Astrocyte (in vitro differentiated cells and primary cell): ENCODE results near the gene ARMH1. TPM values are rescaled to one million over a fixed set of nuclear protein-coding genes. Genes with fewer than 3 reads are reported as not detected.

Source experiments
- DNase-seq: peaks from one replicate; pipeline ENCODE4 v3.0.0-alpha.2; 2010; ENCODE audit warnings: low read depth
- FAIRE-seq: peaks from 2 replicates; lab custom pipeline; 2011; peaks lifted over from hg19 to GRCh38; lab: Jason Lieb, UNC
- H2AFZ ChIP-seq: 2 replicates; pipeline ENCODE4 v1.6.0; 2012; ENCODE audit warnings: low read depth, low read length, inconsistent platforms
- H3K27ac ChIP-seq: 2 replicates; pipeline ENCODE4 v1.5.1; 2011; ENCODE audit warnings: low read depth, low read length, inconsistent platforms
- H3K27me3 ChIP-seq: 2 replicates; pipeline ENCODE4 v1.6.0; 2011; ENCODE audit warnings: low read length, inconsistent platforms; ENCODE audit not compliant: insufficient read depth
- H3K36me3 ChIP-seq: 2 replicates; pipeline ENCODE4 v1.5.1; 2011; ENCODE audit warnings: low read length, inconsistent platforms; ENCODE audit not compliant: insufficient read depth
- H3K4me1 ChIP-seq: 2 replicates; pipeline ENCODE4 v1.5.1; 2011; ENCODE audit warnings: low read length, inconsistent platforms; ENCODE audit not compliant: insufficient read depth
- H3K4me2 ChIP-seq: 2 replicates; pipeline ENCODE4 v1.6.0; 2012; ENCODE audit warnings: low read length, inconsistent platforms
- H3K4me3 ChIP-seq: 2 replicates; pipeline ENCODE4 v1.5.1; 2011; ENCODE audit warnings: low read depth, mild to moderate bottlenecking, low read length, inconsistent platforms; ENCODE audit not compliant: insufficient read depth
- H3K79me2 ChIP-seq: 2 replicates; pipeline ENCODE4 v1.6.0; 2012; ENCODE audit warnings: mild to moderate bottlenecking, low read length, inconsistent platforms; ENCODE audit not compliant: insufficient read depth
- H3K9ac ChIP-seq: 2 replicates; pipeline ENCODE4 v1.6.0; 2012; ENCODE audit warnings: mild to moderate bottlenecking, low read length, inconsistent platforms
- H3K9me3 ChIP-seq: 2 replicates; pipeline ENCODE4 v1.5.1; 2012; ENCODE audit warnings: low read depth, mild to moderate bottlenecking, low read length, inconsistent platforms; ENCODE audit not compliant: insufficient read depth
- H4K20me1 ChIP-seq: 2 replicates; pipeline ENCODE4 v1.6.0; 2012; ENCODE audit warnings: low read length, inconsistent platforms; ENCODE audit not compliant: insufficient read depth
- H3K27ac Mint-ChIP-seq: one replicate; pipeline ENCODE4 v1.8.0; 2021; ENCODE audit warnings: mild to moderate bottlenecking, mixed read lengths; ENCODE audit not compliant: unreplicated experiment
- H3K27me3 Mint-ChIP-seq: one replicate; pipeline ENCODE4 v1.8.0; 2021; ENCODE audit warnings: low read depth, mixed read lengths; ENCODE audit not compliant: unreplicated experiment
- H3K36me3 Mint-ChIP-seq: one replicate; pipeline ENCODE4 v1.8.0; 2021; ENCODE audit warnings: low read depth, mixed read lengths; ENCODE audit not compliant: unreplicated experiment
- H3K4me1 Mint-ChIP-seq: one replicate; pipeline ENCODE4 v1.8.0; 2021; ENCODE audit warnings: low read depth, mixed read lengths; ENCODE audit not compliant: unreplicated experiment
- H3K4me3 Mint-ChIP-seq: one replicate; pipeline ENCODE4 v1.8.0; 2021; ENCODE audit warnings: mild to moderate bottlenecking, moderate library complexity, mixed read lengths; ENCODE audit not compliant: unreplicated experiment
- H3K9me3 Mint-ChIP-seq: one replicate; pipeline ENCODE4 v1.8.0; 2021; ENCODE audit warnings: mild to moderate bottlenecking, mixed read lengths; ENCODE audit not compliant: unreplicated experiment
- EZH2 ChIP-seq: IDR thresholded peaks from 2 replicates; pipeline ENCODE4 v1.6.1; 2012; ENCODE audit warnings: mild to moderate bottlenecking, low read length, inconsistent platforms; ENCODE audit not compliant: insufficient read depth
- total RNA-seq: library from RNA; stranded (reverse); gene quantifications from 2 replicates; pipeline ENCODE4 v1.2.1, GENCODE V29; 2021
- TF ChIP-seq, protein P1 (sequence below): IDR thresholded peaks from 2 replicates; pipeline ENCODE4 v1.5.1; 2011; ENCODE audit warnings: low read depth, mild to moderate bottlenecking, inconsistent platforms, low read length, moderate library complexity; ENCODE audit not compliant: insufficient read depth

The ARMH1 gene
- total RNA-seq, 1 donor from 2014 or later: 2.5 TPM

DNA sequence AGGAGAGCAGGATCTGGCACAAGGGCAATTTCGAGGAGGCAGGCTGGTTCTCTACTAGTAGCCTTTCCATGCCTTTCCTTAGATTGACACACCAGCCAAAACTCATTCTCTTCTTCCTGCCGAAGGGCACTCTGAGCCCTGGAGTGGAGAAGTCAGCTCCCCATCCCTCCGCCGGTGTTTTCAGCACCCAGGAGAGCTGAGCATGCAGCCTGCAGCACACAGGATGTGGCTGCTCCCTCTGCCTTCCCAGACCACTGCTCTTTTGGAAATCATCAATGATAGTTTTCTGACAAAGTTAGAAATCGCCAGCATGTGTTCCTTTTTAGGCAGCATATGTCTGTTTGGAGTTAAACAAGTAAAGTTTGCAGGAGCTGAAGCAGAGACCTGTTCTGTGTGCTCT is 44.8 kb downstream of the ARMH1 start:
- H3K27me3 Mint-ChIP-seq: no peaks in the 10 kb centered on the region
- H3K4me2 ChIP-seq: no peak overlapping the region
- FAIRE-seq (no peak), DNase-seq (no peak)
- H2AFZ ChIP-seq: no peak overlapping the region
- TF ChIP-seq EZH2: no peak
- TF ChIP-seq, protein P1, sequence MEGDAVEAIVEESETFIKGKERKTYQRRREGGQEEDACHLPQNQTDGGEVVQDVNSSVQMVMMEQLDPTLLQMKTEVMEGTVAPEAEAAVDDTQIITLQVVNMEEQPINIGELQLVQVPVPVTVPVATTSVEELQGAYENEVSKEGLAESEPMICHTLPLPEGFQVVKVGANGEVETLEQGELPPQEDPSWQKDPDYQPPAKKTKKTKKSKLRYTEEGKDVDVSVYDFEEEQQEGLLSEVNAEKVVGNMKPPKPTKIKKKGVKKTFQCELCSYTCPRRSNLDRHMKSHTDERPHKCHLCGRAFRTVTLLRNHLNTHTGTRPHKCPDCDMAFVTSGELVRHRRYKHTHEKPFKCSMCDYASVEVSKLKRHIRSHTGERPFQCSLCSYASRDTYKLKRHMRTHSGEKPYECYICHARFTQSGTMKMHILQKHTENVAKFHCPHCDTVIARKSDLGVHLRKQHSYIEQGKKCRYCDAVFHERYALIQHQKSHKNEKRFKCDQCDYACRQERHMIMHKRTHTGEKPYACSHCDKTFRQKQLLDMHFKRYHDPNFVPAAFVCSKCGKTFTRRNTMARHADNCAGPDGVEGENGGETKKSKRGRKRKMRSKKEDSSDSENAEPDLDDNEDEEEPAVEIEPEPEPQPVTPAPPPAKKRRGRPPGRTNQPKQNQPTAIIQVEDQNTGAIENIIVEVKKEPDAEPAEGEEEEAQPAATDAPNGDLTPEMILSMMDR: no peak
- no peaks in the 10 kb centered on the region for H3K36me3 Mint-ChIP-seq
- no peak overlapping the region for H3K27ac ChIP-seq
- H3K4me1 ChIP-seq: peaks cover 3% of the 10 kb centered on the region
- H3K27me3 ChIP-seq: peaks cover 4% of the 10 kb centered on the region
- no peaks in the 10 kb centered on the region for H3K79me2 ChIP-seq
- no peaks in the 10 kb centered on the region for H3K9me3 Mint-ChIP-seq
- H3K27ac Mint-ChIP-seq: no peak overlapping the region
- no peak overlapping the region for H3K4me3 ChIP-seq
- no peaks in the 10 kb centered on the region for H3K9me3 ChIP-seq
- H4K20me1 ChIP-seq: no peaks in the 10 kb centered on the region
- H3K4me1 Mint-ChIP-seq: peaks cover 2% of the 10 kb centered on the region
- H3K9ac ChIP-seq: no peak overlapping the region
- no peaks in the 10 kb centered on the region for H3K36me3 ChIP-seq
- H3K4me3 Mint-ChIP-seq: no peak overlapping the region

DNA sequence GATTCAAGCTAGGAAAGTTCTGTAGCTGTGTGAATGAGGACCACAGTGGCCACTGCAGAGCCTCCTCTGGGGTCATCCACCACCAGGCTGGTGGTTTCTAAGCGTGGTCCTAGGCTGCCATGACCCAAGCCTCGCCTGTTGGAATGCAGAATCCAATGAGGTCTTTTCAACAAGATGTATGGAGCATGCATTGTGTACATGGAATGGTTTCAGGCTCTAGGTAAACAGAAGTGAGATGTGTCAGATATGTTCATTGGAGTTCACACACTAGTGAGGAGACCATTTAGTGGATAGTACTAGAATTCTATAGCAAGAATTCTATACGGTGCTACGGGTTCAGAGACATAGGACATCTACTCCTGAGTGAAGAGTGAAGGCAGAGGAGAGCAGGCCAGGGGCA is 45.8 kb downstream of the ARMH1 start:
- no peaks in the 10 kb centered on the region for H3K4me1 Mint-ChIP-seq
- no peak for TF ChIP-seq EZH2
- TF ChIP-seq, protein P1: no peak
- no peak overlapping the region for H3K9ac ChIP-seq
- DNase-seq (no peak), FAIRE-seq (no peak)
- no peak overlapping the region for H3K4me3 ChIP-seq
- no peaks in the 10 kb centered on the region for H3K79me2 ChIP-seq
- H3K36me3 Mint-ChIP-seq: no peaks in the 10 kb centered on the region
- peaks cover 3% of the 10 kb centered on the region for H3K4me1 ChIP-seq
- H3K27ac Mint-ChIP-seq: no peak overlapping the region
- H2AFZ ChIP-seq: no peak overlapping the region
- no peaks in the 10 kb centered on the region for H3K27me3 Mint-ChIP-seq
- H3K4me3 Mint-ChIP-seq: no peak overlapping the region
- no peak overlapping the region for H3K4me2 ChIP-seq
- no peaks in the 10 kb centered on the region for H3K9me3 Mint-ChIP-seq
- H4K20me1 ChIP-seq: no peaks in the 10 kb centered on the region
- no peaks in the 10 kb centered on the region for H3K36me3 ChIP-seq
- no peak overlapping the region for H3K27ac ChIP-seq
- H3K27me3 ChIP-seq: peaks cover 4% of the 10 kb centered on the region
- H3K9me3 ChIP-seq: no peaks in the 10 kb centered on the region

DNA sequence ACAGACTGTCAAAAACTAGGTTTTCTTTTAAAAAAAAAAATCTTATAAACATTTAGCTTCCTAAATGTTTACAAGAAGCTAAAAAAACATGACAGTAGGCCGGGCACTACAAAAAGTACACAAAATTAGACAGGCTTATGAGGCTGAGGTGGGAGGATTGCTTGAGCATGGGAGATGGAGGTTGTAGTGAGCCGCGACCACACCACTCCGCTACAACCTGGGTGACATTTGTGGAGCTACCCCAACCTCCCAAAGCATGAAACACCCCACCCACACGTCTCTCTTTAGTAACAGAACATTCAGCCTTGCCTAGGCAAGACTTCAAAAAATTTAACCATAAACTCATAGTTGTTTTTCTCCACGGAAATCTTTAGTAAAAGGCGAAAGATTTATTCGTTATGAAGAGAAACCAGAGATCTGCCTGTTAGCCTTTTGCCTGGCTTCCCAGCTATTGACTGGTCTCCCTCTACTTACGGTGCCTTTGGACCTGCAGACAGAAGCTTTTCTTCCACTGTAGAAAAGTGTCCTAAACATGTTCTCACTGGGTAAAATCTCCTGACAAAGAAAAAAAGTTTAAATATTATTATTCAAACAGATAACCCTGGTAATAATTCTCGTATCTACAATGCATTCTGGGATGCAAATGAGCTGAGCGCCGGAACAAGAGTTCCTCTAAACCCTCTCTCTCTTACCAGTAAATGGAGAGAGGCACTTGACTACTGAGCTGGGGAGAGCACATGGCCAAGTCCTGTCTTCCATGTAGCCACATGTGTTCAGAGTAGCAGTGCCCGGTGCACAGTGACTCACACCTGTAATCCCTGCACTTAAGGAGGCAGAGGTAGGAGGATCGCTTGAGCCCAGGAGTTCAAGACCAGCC is 47.2 kb downstream of the ARMH1 start:
- H3K79me2 ChIP-seq: no peaks in the 10 kb centered on the region
- peak overlapping the region; percentile 86 for H3K27ac Mint-ChIP-seq
- peak overlapping the region; percentile 19 for H3K4me2 ChIP-seq
- H3K4me3 Mint-ChIP-seq: no peak overlapping the region
- H2AFZ ChIP-seq: no peak overlapping the region
- no peak overlapping the region for H3K4me3 ChIP-seq
- H3K27me3 Mint-ChIP-seq: no peaks in the 10 kb centered on the region
- H4K20me1 ChIP-seq: no peaks in the 10 kb centered on the region
- H3K27me3 ChIP-seq: no peaks in the 10 kb centered on the region
- H3K4me1 ChIP-seq: peaks cover 3% of the 10 kb centered on the region
- peak overlapping the region; percentile 57 for H3K9ac ChIP-seq
- peak overlapping the region; percentile 80 for H3K27ac ChIP-seq
- H3K36me3 ChIP-seq: no peaks in the 10 kb centered on the region
- TF ChIP-seq, protein P1: no peak
- no peak for TF ChIP-seq EZH2
- DNase-seq: peak; percentile 94
- no peak for FAIRE-seq
- no peaks in the 10 kb centered on the region for H3K9me3 ChIP-seq
- H3K36me3 Mint-ChIP-seq: no peaks in the 10 kb centered on the region
- no peaks in the 10 kb centered on the region for H3K4me1 Mint-ChIP-seq
- H3K9me3 Mint-ChIP-seq: no peaks in the 10 kb centered on the region
